Peyer's patch (tissue), 4 donors: ENCODE data around the gene HCFC1.

Experiments used
- CTCF ChIP-seq, 6 experiments: fragments of 450-650 bp in 4 of 6; fragments of 200-600 bp in 2 of 6; sonication (generic) in 1 of 6; IDR thresholded peaks; one replicate each; pipeline ENCODE4 v1.5.1; 2017 to 2019; ENCODE audit warnings: antibody characterized with exemption in 6 of 6, mild to moderate bottlenecking in 3 of 6, moderate library complexity in 1 of 6
- POLR2A ChIP-seq, 2 donors: fragments of 450-650 bp; IDR thresholded peaks; one replicate each; pipeline ENCODE4 v1.5.1; 2017; ENCODE audit warnings: antibody characterized with exemption in 2 of 2, mild to moderate bottlenecking in 2 of 2, moderate library complexity in 2 of 2

DNA sequence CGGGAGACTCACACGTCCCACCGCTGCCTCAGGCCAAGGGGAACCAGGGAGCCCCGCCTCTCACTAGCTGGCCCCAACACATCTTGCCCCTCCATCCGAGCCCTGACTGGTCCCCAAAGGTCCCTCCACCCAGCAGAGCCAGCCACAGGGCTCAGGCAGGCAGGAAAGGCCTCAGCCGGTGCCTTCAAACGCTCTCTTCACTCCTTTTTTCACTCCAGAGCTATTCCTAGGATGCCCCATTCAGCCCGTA lies 44.0 kb downstream of the HCFC1 start:
- TF ChIP-seq CTCF (IDR thresholded peaks at IDR 0.05), result no peak
- no peak for TF ChIP-seq POLR2A (IDR thresholded peaks at IDR 0.05)
